GM23338 (cell line): ENCODE results near the gene ZNF469. TPM values are rescaled to one million over a fixed set of nuclear protein-coding genes. Genes with fewer than 3 reads are reported as not detected.

ENCODE experiments used
- ATAC-seq: fragments of 200-7000 bp; cut with Tn5 transposase; 3 replicates; pipeline ENCODE4 v1.9.1; 2020
- DNase-seq: peaks from one replicate; pipeline ENCODE4 v3.0.0-alpha.2; 2015; ENCODE audit warnings: low spot score
- H2AFZ ChIP-seq: fragments of 200-600 bp; sonication (generic); 2 replicates; pipeline ENCODE4 v1.8.0; 2016; ENCODE audit warnings: antibody characterized with exemption, mild to moderate bottlenecking, moderate library complexity
- H3F3A ChIP-seq: fragments of 200-600 bp; sonication (generic); replicated peaks from 2 replicates; pipeline ENCODE4 v1.8.0; 2017; ENCODE audit warnings: antibody characterized with exemption, mixed run types, low read depth
- H3K27ac ChIP-seq: fragments of 200-600 bp; sonication (generic); 2 replicates; pipeline ENCODE4 v1.6.1; 2016; ENCODE audit warnings: low read depth
- H3K27me3 ChIP-seq: fragments of 200-600 bp; sonication (generic); 2 replicates; pipeline ENCODE4 v1.8.0; 2016; ENCODE audit warnings: mild to moderate bottlenecking, mixed run types, moderate library complexity; ENCODE audit not compliant: insufficient read depth
- H3K36me3 ChIP-seq: fragments of 200-600 bp; sonication (generic); 2 replicates; pipeline ENCODE4 v1.8.0; 2016; ENCODE audit warnings: mild to moderate bottlenecking; ENCODE audit not compliant: insufficient read depth
- H3K4me1 ChIP-seq: fragments of 200-600 bp; sonication (generic); 2 replicates; pipeline ENCODE4 v1.8.0; 2016; ENCODE audit warnings: mild to moderate bottlenecking, moderate library complexity; ENCODE audit not compliant: insufficient read depth
- H3K4me2 ChIP-seq: fragments of 200-600 bp; sonication (generic); 2 replicates; pipeline ENCODE4 v1.7.1; 2017; ENCODE audit warnings: mixed run types
- H3K4me3 ChIP-seq: fragments of 200-600 bp; sonication (generic); 2 replicates; pipeline ENCODE4 v1.6.1; 2016; ENCODE audit warnings: mixed run types
- H3K79me2 ChIP-seq: fragments of 200-600 bp; sonication (generic); replicated peaks from 2 replicates; pipeline ENCODE4 v1.8.0; 2017; ENCODE audit warnings: mild to moderate bottlenecking; ENCODE audit not compliant: insufficient read depth
- H3K9me2 ChIP-seq: fragments of 200-600 bp; sonication (generic); 2 replicates; pipeline ENCODE4 v1.8.0; 2017; ENCODE audit not compliant: insufficient read depth
- H4K20me1 ChIP-seq: fragments of 200-600 bp; sonication (generic); replicated peaks from 2 replicates; pipeline ENCODE4 v1.8.0; 2017; ENCODE audit warnings: mild to moderate bottlenecking; ENCODE audit not compliant: insufficient read depth
- H3K27ac Mint-ChIP-seq: 2 replicates; pipeline ENCODE4 v1.8.0; 2020; ENCODE audit warnings: inconsistent platforms, mild to moderate bottlenecking, moderate library complexity, mixed read lengths
- H3K27me3 Mint-ChIP-seq: 3 replicates; pipeline ENCODE4 v1.8.0; 2022; ENCODE audit warnings: low read depth, mild to moderate bottlenecking, moderate library complexity, mixed read lengths, inconsistent platforms; ENCODE audit not compliant: insufficient read depth, poor library complexity
- H3K36me3 Mint-ChIP-seq: 3 replicates; pipeline ENCODE4 v1.8.0; 2021; ENCODE audit warnings: low read depth, mild to moderate bottlenecking, inconsistent platforms, moderate library complexity, mixed read lengths
- H3K4me1 Mint-ChIP-seq: 3 replicates; pipeline ENCODE4 v1.8.0; 2020; ENCODE audit warnings: mild to moderate bottlenecking, inconsistent platforms, mixed read lengths
- H3K4me3 Mint-ChIP-seq: 3 replicates; pipeline ENCODE4 v1.8.0; 2021; ENCODE audit warnings: moderate library complexity, mild to moderate bottlenecking, inconsistent platforms, mixed read lengths
- H3K9me3 Mint-ChIP-seq: 3 replicates; pipeline ENCODE4 v1.8.0; 2020; ENCODE audit warnings: moderate library complexity, mild to moderate bottlenecking, inconsistent platforms, mixed read lengths
- CREB1 ChIP-seq: fragments of 250-450 bp; sonication (Bioruptor Pico); IDR thresholded peaks from 2 replicates; pipeline ENCODE4 v1.5.0; 2020; ENCODE audit warnings: low read depth, mild to moderate bottlenecking, moderate library complexity
- ETS1 ChIP-seq: IDR thresholded peaks from 2 replicates; pipeline ENCODE4 v1.6.1; 2016; ENCODE audit warnings: antibody characterized with exemption
- EZH2phosphoT487 ChIP-seq: fragments of 200-600 bp; sonication (generic); IDR thresholded peaks from one replicate; pipeline ENCODE4 v1.8.1; 2018; ENCODE audit warnings: antibody characterized with exemption; ENCODE audit not compliant: unreplicated experiment
- NANOG ChIP-seq: IDR thresholded peaks from 2 replicates; pipeline ENCODE4 v1.6.1; 2016; ENCODE audit warnings: antibody characterized with exemption, borderline replicate concordance
- POLR2AphosphoS5 ChIP-seq: IDR thresholded peaks from 2 replicates; pipeline ENCODE4 v1.6.1; 2016; ENCODE audit warnings: antibody characterized with exemption, low read depth
- ZNF331 ChIP-seq: fragments of 250-450 bp; sonication (Bioruptor Pico); IDR thresholded peaks from 2 replicates; pipeline ENCODE4 v1.5.0; 2020; ENCODE audit warnings: low read depth, mild to moderate bottlenecking, moderate library complexity
- polyA plus RNA-seq: library from polyadenylated mRNA; unstranded; fragments of >200 nt; fragmentation: Nextera tagmentation; extraction: Ambion mirVana; gene quantifications from 2 replicates; pipeline ENCODE4 v1.2.1, GENCODE V29; 2016
- total RNA-seq: library from RNA; depleted of rRNA; stranded (reverse); fragments of >200 nt; shearing (Covaris generic); gene quantifications from 2 replicates; pipeline ENCODE4 v1.2.3, GENCODE V29; 2014
- TF ChIP-seq, protein P1 (sequence below), 2 experiments: fragments of 200-600 bp in 1 of 2; sonication (generic) in 1 of 2; conservative IDR thresholded peaks; 2 replicates each; pipeline versions ENCODE4 v1.5.1 to v1.6.1; 2016 to 2017; ENCODE audit warnings: antibody characterized with exemption in 2 of 2, low read depth in 2 of 2, mild to moderate bottlenecking in 2 of 2, moderate library complexity in 1 of 2
- TF ChIP-seq, protein P2 (sequence below): fragments of 250-450 bp; sonication (Bioruptor Pico); IDR thresholded peaks from 2 replicates; pipeline ENCODE4 v1.5.0; 2020; ENCODE audit warnings: mild to moderate bottlenecking, moderate library complexity

ZNF469 gene
- total and polyA plus RNA-seq, 2 experiments from 2014 or later: 0.23 to 1.9 TPM

DNA sequence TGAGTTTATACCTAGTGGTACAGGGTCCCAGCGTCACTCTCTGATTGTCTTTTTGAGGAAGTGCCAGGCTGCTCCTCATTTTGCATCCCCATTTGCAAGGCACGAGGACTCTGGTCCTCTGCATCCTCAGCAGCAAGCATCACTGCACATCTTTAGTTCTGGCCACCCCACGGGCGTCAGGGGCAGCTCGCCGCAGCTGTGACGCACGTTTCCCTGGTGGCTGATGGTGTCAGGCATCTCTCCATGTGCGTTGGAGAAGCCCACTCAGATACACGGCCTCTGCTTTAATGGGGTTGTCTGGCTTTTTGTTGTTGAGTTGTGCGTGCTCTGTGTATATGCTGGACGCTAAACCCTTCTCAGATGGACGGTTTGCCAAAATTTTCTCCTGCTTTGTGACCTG, 45.2 kb upstream of the ZNF469 start:
- no peak overlapping the region for H3K4me3 ChIP-seq
- H3K27ac Mint-ChIP-seq: no peak overlapping the region
- no peaks in the 10 kb centered on the region for H4K20me1 ChIP-seq
- H3K79me2 ChIP-seq: no peaks in the 10 kb centered on the region
- no peak overlapping the region for H3K4me3 Mint-ChIP-seq
- H3F3A ChIP-seq: peaks cover 7% of the 10 kb centered on the region; the same call in 1 of the 2 replicates
- H3K27me3 ChIP-seq: no peaks in the 10 kb centered on the region
- DNase-seq (no peak), ATAC-seq (no peak)
- no peak overlapping the region for H2AFZ ChIP-seq
- no peak for TF ChIP-seq ETS1
- TF ChIP-seq CREB1 (CRISPR knock-in tag): no peak
- no peak for TF ChIP-seq NANOG
- TF ChIP-seq, protein P1, sequence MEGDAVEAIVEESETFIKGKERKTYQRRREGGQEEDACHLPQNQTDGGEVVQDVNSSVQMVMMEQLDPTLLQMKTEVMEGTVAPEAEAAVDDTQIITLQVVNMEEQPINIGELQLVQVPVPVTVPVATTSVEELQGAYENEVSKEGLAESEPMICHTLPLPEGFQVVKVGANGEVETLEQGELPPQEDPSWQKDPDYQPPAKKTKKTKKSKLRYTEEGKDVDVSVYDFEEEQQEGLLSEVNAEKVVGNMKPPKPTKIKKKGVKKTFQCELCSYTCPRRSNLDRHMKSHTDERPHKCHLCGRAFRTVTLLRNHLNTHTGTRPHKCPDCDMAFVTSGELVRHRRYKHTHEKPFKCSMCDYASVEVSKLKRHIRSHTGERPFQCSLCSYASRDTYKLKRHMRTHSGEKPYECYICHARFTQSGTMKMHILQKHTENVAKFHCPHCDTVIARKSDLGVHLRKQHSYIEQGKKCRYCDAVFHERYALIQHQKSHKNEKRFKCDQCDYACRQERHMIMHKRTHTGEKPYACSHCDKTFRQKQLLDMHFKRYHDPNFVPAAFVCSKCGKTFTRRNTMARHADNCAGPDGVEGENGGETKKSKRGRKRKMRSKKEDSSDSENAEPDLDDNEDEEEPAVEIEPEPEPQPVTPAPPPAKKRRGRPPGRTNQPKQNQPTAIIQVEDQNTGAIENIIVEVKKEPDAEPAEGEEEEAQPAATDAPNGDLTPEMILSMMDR (conservative IDR thresholded peaks at IDR 0.05; ENCODE audit: low read depth in 2 of 2): no peak
- TF ChIP-seq EZH2phosphoT487: no peak
- TF ChIP-seq ZNF331: no peak
- TF ChIP-seq, protein P2, sequence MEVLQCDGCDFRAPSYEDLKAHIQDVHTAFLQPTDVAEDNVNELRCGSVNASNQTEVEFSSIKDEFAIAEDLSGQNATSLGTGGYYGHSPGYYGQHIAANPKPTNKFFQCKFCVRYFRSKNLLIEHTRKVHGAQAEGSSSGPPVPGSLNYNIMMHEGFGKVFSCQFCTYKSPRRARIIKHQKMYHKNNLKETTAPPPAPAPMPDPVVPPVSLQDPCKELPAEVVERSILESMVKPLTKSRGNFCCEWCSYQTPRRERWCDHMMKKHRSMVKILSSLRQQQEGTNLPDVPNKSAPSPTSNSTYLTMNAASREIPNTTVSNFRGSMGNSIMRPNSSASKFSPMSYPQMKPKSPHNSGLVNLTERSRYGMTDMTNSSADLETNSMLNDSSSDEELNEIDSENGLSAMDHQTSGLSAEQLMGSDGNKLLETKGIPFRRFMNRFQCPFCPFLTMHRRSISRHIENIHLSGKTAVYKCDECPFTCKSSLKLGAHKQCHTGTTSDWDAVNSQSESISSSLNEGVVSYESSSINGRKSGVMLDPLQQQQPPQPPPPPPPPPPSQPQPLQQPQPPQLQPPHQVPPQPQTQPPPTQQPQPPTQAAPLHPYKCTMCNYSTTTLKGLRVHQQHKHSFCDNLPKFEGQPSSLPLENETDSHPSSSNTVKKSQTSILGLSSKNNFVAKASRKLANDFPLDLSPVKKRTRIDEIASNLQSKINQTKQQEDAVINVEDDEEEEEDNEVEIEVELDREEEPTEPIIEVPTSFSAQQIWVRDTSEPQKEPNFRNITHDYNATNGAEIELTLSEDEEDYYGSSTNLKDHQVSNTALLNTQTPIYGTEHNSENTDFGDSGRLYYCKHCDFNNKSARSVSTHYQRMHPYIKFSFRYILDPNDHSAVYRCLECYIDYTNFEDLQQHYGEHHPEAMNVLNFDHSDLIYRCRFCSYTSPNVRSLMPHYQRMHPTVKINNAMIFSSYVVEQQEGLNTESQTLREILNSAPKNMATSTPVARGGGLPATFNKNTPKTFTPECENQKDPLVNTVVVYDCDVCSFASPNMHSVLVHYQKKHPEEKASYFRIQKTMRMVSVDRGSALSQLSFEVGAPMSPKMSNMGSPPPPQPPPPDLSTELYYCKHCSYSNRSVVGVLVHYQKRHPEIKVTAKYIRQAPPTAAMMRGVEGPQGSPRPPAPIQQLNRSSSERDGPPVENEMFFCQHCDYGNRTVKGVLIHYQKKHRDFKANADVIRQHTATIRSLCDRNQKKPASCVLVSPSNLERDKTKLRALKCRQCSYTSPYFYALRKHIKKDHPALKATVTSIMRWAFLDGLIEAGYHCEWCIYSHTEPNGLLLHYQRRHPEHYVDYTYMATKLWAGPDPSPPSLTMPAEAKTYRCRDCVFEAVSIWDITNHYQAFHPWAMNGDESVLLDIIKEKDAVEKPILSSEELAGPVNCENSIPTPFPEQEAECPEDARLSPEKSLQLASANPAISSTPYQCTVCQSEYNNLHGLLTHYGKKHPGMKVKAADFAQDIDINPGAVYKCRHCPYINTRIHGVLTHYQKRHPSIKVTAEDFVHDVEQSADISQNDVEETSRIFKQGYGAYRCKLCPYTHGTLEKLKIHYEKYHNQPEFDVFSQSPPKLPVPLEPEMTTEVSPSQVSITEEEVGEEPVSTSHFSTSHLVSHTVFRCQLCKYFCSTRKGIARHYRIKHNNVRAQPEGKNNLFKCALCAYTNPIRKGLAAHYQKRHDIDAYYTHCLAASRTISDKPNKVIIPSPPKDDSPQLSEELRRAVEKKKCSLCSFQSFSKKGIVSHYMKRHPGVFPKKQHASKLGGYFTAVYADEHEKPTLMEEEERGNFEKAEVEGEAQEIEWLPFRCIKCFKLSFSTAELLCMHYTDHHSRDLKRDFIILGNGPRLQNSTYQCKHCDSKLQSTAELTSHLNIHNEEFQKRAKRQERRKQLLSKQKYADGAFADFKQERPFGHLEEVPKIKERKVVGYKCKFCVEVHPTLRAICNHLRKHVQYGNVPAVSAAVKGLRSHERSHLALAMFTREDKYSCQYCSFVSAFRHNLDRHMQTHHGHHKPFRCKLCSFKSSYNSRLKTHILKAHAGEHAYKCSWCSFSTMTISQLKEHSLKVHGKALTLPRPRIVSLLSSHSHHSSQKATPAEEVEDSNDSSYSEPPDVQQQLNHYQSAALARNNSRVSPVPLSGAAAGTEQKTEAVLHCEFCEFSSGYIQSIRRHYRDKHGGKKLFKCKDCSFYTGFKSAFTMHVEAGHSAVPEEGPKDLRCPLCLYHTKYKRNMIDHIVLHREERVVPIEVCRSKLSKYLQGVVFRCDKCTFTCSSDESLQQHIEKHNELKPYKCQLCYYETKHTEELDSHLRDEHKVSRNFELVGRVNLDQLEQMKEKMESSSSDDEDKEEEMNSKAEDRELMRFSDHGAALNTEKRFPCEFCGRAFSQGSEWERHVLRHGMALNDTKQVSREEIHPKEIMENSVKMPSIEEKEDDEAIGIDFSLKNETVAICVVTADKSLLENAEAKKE (CRISPR knock-in tag): no peak
- TF ChIP-seq POLR2AphosphoS5: no peak
- H3K27ac ChIP-seq: no peak overlapping the region
- no peak overlapping the region for H3K4me2 ChIP-seq
- H3K4me1 Mint-ChIP-seq: no peaks in the 10 kb centered on the region; the same call in 2 of the 3 replicates
- H3K36me3 ChIP-seq: no peaks in the 10 kb centered on the region
- H3K36me3 Mint-ChIP-seq: peaks cover 9% of the 10 kb centered on the region; the same call in 2 of the 3 replicates
- H3K9me2 ChIP-seq: no peaks in the 10 kb centered on the region
- H3K27me3 Mint-ChIP-seq: peaks cover 4% of the 10 kb centered on the region
- H3K4me1 ChIP-seq: no peaks in the 10 kb centered on the region
- peaks cover 31% of the 10 kb centered on the region for H3K9me3 Mint-ChIP-seq
